GM23338 (cell line): Measurements from ENCODE around the gene ATP5F1B. TPM values are rescaled to one million over a fixed set of nuclear protein-coding genes. Genes with fewer than 3 reads are reported as not detected.

Experiments
- ATAC-seq: fragments of 200-7000 bp; cut with Tn5 transposase; 3 replicates; pipeline ENCODE4 v1.9.1; 2020
- DNase-seq: peaks from one replicate; pipeline ENCODE4 v3.0.0-alpha.2; 2015; ENCODE audit warnings: low spot score
- H2AFZ ChIP-seq: fragments of 200-600 bp; sonication (generic); 2 replicates; pipeline ENCODE4 v1.8.0; 2016; ENCODE audit warnings: antibody characterized with exemption, mild to moderate bottlenecking, moderate library complexity
- H3F3A ChIP-seq: fragments of 200-600 bp; sonication (generic); replicated peaks from 2 replicates; pipeline ENCODE4 v1.8.0; 2017; ENCODE audit warnings: antibody characterized with exemption, mixed run types, low read depth
- H3K27ac ChIP-seq: fragments of 200-600 bp; sonication (generic); 2 replicates; pipeline ENCODE4 v1.6.1; 2016; ENCODE audit warnings: low read depth
- H3K27me3 ChIP-seq: fragments of 200-600 bp; sonication (generic); 2 replicates; pipeline ENCODE4 v1.8.0; 2016; ENCODE audit warnings: mild to moderate bottlenecking, mixed run types, moderate library complexity; ENCODE audit not compliant: insufficient read depth
- H3K36me3 ChIP-seq: fragments of 200-600 bp; sonication (generic); 2 replicates; pipeline ENCODE4 v1.8.0; 2016; ENCODE audit warnings: mild to moderate bottlenecking; ENCODE audit not compliant: insufficient read depth
- H3K4me1 ChIP-seq: fragments of 200-600 bp; sonication (generic); 2 replicates; pipeline ENCODE4 v1.8.0; 2016; ENCODE audit warnings: mild to moderate bottlenecking, moderate library complexity; ENCODE audit not compliant: insufficient read depth
- H3K4me2 ChIP-seq: fragments of 200-600 bp; sonication (generic); 2 replicates; pipeline ENCODE4 v1.7.1; 2017; ENCODE audit warnings: mixed run types
- H3K4me3 ChIP-seq: fragments of 200-600 bp; sonication (generic); 2 replicates; pipeline ENCODE4 v1.6.1; 2016; ENCODE audit warnings: mixed run types
- H3K79me2 ChIP-seq: fragments of 200-600 bp; sonication (generic); replicated peaks from 2 replicates; pipeline ENCODE4 v1.8.0; 2017; ENCODE audit warnings: mild to moderate bottlenecking; ENCODE audit not compliant: insufficient read depth
- H3K9me2 ChIP-seq: fragments of 200-600 bp; sonication (generic); 2 replicates; pipeline ENCODE4 v1.8.0; 2017; ENCODE audit not compliant: insufficient read depth
- H4K20me1 ChIP-seq: fragments of 200-600 bp; sonication (generic); replicated peaks from 2 replicates; pipeline ENCODE4 v1.8.0; 2017; ENCODE audit warnings: mild to moderate bottlenecking; ENCODE audit not compliant: insufficient read depth
- H3K27ac Mint-ChIP-seq: 2 replicates; pipeline ENCODE4 v1.8.0; 2020; ENCODE audit warnings: inconsistent platforms, mild to moderate bottlenecking, moderate library complexity, mixed read lengths
- H3K27me3 Mint-ChIP-seq: 3 replicates; pipeline ENCODE4 v1.8.0; 2022; ENCODE audit warnings: low read depth, mild to moderate bottlenecking, moderate library complexity, mixed read lengths, inconsistent platforms; ENCODE audit not compliant: insufficient read depth, poor library complexity
- H3K36me3 Mint-ChIP-seq: 3 replicates; pipeline ENCODE4 v1.8.0; 2021; ENCODE audit warnings: low read depth, mild to moderate bottlenecking, inconsistent platforms, moderate library complexity, mixed read lengths
- H3K4me1 Mint-ChIP-seq: 3 replicates; pipeline ENCODE4 v1.8.0; 2020; ENCODE audit warnings: mild to moderate bottlenecking, inconsistent platforms, mixed read lengths
- H3K4me3 Mint-ChIP-seq: 3 replicates; pipeline ENCODE4 v1.8.0; 2021; ENCODE audit warnings: moderate library complexity, mild to moderate bottlenecking, inconsistent platforms, mixed read lengths
- H3K9me3 Mint-ChIP-seq: 3 replicates; pipeline ENCODE4 v1.8.0; 2020; ENCODE audit warnings: moderate library complexity, mild to moderate bottlenecking, inconsistent platforms, mixed read lengths
- EZH2phosphoT487 ChIP-seq: fragments of 200-600 bp; sonication (generic); IDR thresholded peaks from one replicate; pipeline ENCODE4 v1.8.1; 2018; ENCODE audit warnings: antibody characterized with exemption; ENCODE audit not compliant: unreplicated experiment
- JUNB ChIP-seq: IDR thresholded peaks from one replicate; pipeline ENCODE4 v1.6.1; 2016; ENCODE audit warnings: antibody characterized with exemption; ENCODE audit not compliant: unreplicated experiment
- POLR2AphosphoS5 ChIP-seq: IDR thresholded peaks from 2 replicates; pipeline ENCODE4 v1.6.1; 2016; ENCODE audit warnings: antibody characterized with exemption, low read depth
- ZNF114 ChIP-seq: fragments of 250-450 bp; sonication (Bioruptor Pico); IDR thresholded peaks from 2 replicates; pipeline ENCODE4 v1.5.0; 2020; ENCODE audit warnings: mild to moderate bottlenecking, moderate library complexity
- polyA plus RNA-seq: library from polyadenylated mRNA; unstranded; fragments of >200 nt; fragmentation: Nextera tagmentation; extraction: Ambion mirVana; gene quantifications from 2 replicates; pipeline ENCODE4 v1.2.1, GENCODE V29; 2016
- total RNA-seq: library from RNA; depleted of rRNA; stranded (reverse); fragments of >200 nt; shearing (Covaris generic); gene quantifications from 2 replicates; pipeline ENCODE4 v1.2.3, GENCODE V29; 2014
- TF ChIP-seq, protein P1 (sequence below): fragments of 250-450 bp; sonication (Bioruptor Pico); IDR thresholded peaks from 2 replicates; pipeline ENCODE4 v1.5.0; 2020; ENCODE audit warnings: mild to moderate bottlenecking, moderate library complexity
- TF ChIP-seq, protein P2 (sequence below), 2 experiments: fragments of 200-600 bp in 1 of 2; sonication (generic) in 1 of 2; conservative IDR thresholded peaks; 2 replicates each; pipeline versions ENCODE4 v1.5.1 to v1.6.1; 2016 to 2017; ENCODE audit warnings: antibody characterized with exemption in 2 of 2, low read depth in 2 of 2, mild to moderate bottlenecking in 2 of 2, moderate library complexity in 1 of 2
- TF ChIP-seq, protein P3 (sequence below): IDR thresholded peaks from one replicate; pipeline ENCODE4 v1.6.1; 2018; ENCODE audit warnings: antibody characterized with exemption; ENCODE audit not compliant: unreplicated experiment

Gene ATP5F1B
- total and polyA plus RNA-seq, 2 experiments from 2014 or later, result 763 to 956 TPM

DNA sequence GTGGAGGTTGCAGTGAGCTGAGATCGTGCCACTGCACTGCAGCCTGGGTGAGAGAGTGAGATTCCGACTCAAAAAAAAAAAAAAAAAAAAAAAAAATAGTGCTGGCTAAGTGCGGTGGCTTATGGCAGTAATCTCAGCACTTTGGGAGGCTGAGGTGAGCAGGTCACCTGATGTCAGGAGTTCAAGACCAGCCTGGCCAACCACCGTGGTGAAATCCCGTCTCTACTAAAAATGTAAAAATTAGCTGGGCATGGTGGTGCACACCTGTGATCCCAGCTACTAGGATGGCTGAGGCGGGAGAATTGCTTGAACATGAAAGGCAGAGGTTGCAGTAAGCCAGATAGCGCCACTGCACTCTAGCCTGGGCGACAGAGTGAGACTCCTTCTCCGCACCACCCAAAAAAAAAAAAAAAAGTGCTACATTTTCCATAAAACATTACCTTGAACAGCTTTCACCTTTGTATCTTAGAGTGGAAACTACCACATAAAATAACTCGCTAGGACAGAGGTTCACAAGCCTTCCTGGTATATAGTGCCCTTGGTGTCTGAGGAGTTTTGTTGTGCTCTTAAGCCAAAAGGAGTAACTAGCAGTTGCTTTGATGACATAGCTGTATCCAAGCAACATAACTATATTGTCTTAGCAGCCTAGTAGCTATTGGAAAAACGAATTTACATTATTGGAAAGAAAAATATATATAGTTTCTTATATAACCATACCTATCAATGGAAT lies 31.2 kb upstream of the ATP5F1B start (continued):
- TF ChIP-seq, protein P1, sequence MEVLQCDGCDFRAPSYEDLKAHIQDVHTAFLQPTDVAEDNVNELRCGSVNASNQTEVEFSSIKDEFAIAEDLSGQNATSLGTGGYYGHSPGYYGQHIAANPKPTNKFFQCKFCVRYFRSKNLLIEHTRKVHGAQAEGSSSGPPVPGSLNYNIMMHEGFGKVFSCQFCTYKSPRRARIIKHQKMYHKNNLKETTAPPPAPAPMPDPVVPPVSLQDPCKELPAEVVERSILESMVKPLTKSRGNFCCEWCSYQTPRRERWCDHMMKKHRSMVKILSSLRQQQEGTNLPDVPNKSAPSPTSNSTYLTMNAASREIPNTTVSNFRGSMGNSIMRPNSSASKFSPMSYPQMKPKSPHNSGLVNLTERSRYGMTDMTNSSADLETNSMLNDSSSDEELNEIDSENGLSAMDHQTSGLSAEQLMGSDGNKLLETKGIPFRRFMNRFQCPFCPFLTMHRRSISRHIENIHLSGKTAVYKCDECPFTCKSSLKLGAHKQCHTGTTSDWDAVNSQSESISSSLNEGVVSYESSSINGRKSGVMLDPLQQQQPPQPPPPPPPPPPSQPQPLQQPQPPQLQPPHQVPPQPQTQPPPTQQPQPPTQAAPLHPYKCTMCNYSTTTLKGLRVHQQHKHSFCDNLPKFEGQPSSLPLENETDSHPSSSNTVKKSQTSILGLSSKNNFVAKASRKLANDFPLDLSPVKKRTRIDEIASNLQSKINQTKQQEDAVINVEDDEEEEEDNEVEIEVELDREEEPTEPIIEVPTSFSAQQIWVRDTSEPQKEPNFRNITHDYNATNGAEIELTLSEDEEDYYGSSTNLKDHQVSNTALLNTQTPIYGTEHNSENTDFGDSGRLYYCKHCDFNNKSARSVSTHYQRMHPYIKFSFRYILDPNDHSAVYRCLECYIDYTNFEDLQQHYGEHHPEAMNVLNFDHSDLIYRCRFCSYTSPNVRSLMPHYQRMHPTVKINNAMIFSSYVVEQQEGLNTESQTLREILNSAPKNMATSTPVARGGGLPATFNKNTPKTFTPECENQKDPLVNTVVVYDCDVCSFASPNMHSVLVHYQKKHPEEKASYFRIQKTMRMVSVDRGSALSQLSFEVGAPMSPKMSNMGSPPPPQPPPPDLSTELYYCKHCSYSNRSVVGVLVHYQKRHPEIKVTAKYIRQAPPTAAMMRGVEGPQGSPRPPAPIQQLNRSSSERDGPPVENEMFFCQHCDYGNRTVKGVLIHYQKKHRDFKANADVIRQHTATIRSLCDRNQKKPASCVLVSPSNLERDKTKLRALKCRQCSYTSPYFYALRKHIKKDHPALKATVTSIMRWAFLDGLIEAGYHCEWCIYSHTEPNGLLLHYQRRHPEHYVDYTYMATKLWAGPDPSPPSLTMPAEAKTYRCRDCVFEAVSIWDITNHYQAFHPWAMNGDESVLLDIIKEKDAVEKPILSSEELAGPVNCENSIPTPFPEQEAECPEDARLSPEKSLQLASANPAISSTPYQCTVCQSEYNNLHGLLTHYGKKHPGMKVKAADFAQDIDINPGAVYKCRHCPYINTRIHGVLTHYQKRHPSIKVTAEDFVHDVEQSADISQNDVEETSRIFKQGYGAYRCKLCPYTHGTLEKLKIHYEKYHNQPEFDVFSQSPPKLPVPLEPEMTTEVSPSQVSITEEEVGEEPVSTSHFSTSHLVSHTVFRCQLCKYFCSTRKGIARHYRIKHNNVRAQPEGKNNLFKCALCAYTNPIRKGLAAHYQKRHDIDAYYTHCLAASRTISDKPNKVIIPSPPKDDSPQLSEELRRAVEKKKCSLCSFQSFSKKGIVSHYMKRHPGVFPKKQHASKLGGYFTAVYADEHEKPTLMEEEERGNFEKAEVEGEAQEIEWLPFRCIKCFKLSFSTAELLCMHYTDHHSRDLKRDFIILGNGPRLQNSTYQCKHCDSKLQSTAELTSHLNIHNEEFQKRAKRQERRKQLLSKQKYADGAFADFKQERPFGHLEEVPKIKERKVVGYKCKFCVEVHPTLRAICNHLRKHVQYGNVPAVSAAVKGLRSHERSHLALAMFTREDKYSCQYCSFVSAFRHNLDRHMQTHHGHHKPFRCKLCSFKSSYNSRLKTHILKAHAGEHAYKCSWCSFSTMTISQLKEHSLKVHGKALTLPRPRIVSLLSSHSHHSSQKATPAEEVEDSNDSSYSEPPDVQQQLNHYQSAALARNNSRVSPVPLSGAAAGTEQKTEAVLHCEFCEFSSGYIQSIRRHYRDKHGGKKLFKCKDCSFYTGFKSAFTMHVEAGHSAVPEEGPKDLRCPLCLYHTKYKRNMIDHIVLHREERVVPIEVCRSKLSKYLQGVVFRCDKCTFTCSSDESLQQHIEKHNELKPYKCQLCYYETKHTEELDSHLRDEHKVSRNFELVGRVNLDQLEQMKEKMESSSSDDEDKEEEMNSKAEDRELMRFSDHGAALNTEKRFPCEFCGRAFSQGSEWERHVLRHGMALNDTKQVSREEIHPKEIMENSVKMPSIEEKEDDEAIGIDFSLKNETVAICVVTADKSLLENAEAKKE (CRISPR knock-in tag), result no peak
- TF ChIP-seq, protein P2, sequence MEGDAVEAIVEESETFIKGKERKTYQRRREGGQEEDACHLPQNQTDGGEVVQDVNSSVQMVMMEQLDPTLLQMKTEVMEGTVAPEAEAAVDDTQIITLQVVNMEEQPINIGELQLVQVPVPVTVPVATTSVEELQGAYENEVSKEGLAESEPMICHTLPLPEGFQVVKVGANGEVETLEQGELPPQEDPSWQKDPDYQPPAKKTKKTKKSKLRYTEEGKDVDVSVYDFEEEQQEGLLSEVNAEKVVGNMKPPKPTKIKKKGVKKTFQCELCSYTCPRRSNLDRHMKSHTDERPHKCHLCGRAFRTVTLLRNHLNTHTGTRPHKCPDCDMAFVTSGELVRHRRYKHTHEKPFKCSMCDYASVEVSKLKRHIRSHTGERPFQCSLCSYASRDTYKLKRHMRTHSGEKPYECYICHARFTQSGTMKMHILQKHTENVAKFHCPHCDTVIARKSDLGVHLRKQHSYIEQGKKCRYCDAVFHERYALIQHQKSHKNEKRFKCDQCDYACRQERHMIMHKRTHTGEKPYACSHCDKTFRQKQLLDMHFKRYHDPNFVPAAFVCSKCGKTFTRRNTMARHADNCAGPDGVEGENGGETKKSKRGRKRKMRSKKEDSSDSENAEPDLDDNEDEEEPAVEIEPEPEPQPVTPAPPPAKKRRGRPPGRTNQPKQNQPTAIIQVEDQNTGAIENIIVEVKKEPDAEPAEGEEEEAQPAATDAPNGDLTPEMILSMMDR (conservative IDR thresholded peaks at IDR 0.05; ENCODE audit: low read depth in 2 of 2), result no peak
- TF ChIP-seq JUNB (no peak), ZNF114 (CRISPR knock-in tag) (no peak)

DNA sequence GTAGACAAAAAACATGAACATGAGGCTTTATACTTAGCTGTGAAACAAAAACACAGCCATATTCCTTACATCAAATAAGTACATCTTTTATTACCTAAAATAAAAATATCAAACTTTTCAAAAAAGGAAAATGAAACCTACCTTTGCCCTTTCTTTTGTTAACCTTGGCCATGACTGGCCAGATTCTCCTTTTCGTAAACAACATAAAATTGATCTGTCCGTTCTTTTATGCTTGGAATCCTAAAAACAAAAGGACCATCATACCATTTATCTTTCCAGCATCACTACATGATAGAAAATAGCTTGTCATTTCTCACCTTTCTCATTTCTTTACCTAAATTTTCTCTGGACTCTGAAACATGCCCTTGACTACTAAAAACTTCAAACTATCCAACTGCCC lies 25.8 kb upstream of the ATP5F1B start:
- no peaks in the 10 kb centered on the region for H3K9me3 Mint-ChIP-seq
- no peaks in the 10 kb centered on the region for H3K27me3 Mint-ChIP-seq
- ATAC-seq (no peak), DNase-seq (no peak)
- H3K4me3 ChIP-seq, result no peak overlapping the region
- H3K4me1 Mint-ChIP-seq, result peaks cover 4% of the 10 kb centered on the region
- no peak overlapping the region for H3K4me2 ChIP-seq
- peaks cover 11% of the 10 kb centered on the region for H3F3A ChIP-seq
- peaks cover 83% of the 10 kb centered on the region for H3K36me3 Mint-ChIP-seq
- H3K79me2 ChIP-seq, result peaks cover 74% of the 10 kb centered on the region
- H3K4me3 Mint-ChIP-seq, result no peak overlapping the region
- H4K20me1 ChIP-seq, result peaks cover 49% of the 10 kb centered on the region
- peaks cover 55% of the 10 kb centered on the region for H3K36me3 ChIP-seq
- H3K4me1 ChIP-seq, result no peaks in the 10 kb centered on the region; the same call in 1 of the 2 replicates
- H2AFZ ChIP-seq, result no peak overlapping the region
- H3K27ac Mint-ChIP-seq, result no peak overlapping the region
- no peak overlapping the region for H3K27ac ChIP-seq
- H3K9me2 ChIP-seq, result no peaks in the 10 kb centered on the region
- H3K27me3 ChIP-seq, result no peaks in the 10 kb centered on the region
- TF ChIP-seq, protein P3, sequence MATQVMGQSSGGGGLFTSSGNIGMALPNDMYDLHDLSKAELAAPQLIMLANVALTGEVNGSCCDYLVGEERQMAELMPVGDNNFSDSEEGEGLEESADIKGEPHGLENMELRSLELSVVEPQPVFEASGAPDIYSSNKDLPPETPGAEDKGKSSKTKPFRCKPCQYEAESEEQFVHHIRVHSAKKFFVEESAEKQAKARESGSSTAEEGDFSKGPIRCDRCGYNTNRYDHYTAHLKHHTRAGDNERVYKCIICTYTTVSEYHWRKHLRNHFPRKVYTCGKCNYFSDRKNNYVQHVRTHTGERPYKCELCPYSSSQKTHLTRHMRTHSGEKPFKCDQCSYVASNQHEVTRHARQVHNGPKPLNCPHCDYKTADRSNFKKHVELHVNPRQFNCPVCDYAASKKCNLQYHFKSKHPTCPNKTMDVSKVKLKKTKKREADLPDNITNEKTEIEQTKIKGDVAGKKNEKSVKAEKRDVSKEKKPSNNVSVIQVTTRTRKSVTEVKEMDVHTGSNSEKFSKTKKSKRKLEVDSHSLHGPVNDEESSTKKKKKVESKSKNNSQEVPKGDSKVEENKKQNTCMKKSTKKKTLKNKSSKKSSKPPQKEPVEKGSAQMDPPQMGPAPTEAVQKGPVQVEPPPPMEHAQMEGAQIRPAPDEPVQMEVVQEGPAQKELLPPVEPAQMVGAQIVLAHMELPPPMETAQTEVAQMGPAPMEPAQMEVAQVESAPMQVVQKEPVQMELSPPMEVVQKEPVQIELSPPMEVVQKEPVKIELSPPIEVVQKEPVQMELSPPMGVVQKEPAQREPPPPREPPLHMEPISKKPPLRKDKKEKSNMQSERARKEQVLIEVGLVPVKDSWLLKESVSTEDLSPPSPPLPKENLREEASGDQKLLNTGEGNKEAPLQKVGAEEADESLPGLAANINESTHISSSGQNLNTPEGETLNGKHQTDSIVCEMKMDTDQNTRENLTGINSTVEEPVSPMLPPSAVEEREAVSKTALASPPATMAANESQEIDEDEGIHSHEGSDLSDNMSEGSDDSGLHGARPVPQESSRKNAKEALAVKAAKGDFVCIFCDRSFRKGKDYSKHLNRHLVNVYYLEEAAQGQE, result no peak
- no peak for TF ChIP-seq EZH2phosphoT487
- TF ChIP-seq POLR2AphosphoS5, result no peak
